Measurements from ENCODE around the gene CATSPER1.

- TF ChIP-seq, protein P1, sequence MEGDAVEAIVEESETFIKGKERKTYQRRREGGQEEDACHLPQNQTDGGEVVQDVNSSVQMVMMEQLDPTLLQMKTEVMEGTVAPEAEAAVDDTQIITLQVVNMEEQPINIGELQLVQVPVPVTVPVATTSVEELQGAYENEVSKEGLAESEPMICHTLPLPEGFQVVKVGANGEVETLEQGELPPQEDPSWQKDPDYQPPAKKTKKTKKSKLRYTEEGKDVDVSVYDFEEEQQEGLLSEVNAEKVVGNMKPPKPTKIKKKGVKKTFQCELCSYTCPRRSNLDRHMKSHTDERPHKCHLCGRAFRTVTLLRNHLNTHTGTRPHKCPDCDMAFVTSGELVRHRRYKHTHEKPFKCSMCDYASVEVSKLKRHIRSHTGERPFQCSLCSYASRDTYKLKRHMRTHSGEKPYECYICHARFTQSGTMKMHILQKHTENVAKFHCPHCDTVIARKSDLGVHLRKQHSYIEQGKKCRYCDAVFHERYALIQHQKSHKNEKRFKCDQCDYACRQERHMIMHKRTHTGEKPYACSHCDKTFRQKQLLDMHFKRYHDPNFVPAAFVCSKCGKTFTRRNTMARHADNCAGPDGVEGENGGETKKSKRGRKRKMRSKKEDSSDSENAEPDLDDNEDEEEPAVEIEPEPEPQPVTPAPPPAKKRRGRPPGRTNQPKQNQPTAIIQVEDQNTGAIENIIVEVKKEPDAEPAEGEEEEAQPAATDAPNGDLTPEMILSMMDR (conservative IDR thresholded peaks at IDR 0.05; ENCODE audit: low read depth, low read length): no peak
- no peak for TF ChIP-seq EZH2 (IDR thresholded peaks at IDR 0.05; ENCODE audit: borderline replicate concordance, low read depth, low read length, poor library complexity, severe bottlenecking)
Measured at GRCh38 chr11:65979261-65979759, 47.0 kb downstream of the CATSPER1 start.

Data from A673 (cell line).